GM19239 (cell line): ENCODE measurements around the gene MUC2.

Experiments used
- DNase-seq: peaks from one replicate; pipeline ENCODE4 v3.0.0; 2011; ENCODE audit warnings: low spot score; ENCODE audit not compliant: insufficient read length
- FAIRE-seq: peaks from 2 replicates; lab custom pipeline; 2011; peaks lifted over from hg19 to GRCh38; lab: Jason Lieb, UNC

The MUC2 gene

DNA sequence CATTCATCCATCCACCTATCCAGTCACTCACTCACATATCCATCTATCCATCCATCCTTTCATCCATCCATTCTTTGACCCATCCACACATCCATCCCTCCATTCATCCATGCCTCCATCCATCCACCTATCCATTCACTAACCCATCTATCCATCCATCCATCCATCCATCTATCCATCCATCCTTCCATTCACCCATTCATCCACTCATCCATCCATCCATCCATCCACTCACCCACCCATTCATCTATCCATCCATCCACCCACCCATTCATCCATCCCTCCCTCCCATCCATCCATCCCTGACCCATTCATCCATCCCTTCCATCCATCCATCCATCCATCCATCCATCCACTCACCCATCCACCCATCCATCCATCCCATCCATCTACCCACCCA is 4.9 kb upstream of the MUC2 start:
- no peak for FAIRE-seq
- no peak for DNase-seq

DNA sequence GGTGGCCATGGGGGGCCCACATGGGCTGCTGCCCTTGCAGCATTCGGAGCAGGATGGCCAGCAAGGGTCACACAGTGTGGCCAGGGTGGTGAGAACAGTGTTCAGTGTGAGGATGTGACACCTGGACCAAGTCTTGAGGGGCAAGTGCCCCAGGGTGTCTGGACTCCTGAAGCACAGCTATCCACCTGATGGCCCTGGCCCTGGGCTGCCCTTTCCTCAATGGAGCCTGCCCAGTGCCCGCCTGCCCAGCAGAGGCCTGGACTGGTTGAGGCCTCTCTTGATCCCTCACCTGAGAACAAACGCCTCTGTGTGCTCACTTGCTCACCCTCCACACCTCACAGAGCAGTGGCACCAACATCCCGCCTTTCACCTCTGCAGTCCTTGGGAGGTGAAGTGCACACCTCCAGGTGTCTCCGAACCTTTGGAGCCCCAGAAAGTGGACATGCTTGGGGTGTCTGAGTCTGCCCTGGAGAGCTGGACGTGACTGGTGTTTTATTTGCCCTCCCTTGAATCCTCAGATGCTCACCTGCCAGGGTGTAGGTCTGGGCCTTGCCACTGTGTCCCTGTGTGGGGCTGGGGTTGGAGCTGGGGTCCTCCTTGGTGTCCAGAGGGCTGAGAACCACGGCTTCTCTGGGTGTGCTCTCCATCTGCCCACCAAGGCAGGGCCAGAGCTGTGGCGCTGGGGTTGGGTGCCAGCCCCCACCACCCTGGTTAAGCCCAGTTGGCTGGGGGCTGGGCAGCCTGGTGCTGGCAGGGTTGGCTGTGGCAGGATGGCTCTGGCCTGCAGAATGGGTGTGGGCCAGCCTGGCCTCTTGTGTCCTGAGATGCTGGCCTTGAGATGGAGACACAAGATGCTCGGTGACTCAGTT is 3.8 kb upstream of the MUC2 start:
- FAIRE-seq (no peak), DNase-seq (no peak)

DNA sequence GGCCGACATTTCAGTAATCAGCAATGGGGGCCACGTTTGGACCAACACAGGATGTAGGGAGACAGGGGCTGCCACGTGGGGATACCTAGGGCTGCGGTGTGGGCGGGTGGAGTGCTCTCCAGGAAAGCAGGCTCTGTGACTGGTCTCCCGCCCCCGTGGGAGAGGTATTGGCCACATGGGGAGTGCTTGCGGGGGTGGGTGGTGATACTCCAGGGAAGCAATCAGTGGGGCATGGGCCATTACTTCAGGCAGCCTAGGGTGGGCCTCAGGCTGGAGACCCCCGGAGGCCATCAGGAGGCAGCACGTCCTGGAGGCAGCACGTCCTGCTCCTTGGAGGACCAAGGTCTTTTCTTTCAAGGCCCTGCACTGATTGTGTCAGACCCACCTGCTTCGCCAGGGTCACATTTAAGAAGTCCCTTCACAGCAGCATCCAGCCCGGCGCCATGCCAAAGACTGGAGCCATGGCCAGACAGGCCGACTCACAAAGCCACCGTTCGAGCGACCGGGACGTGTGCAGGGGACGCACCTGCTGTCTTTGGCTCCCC is 3.0 kb upstream of the MUC2 start:
- FAIRE-seq (no peak), DNase-seq (no peak)

GRCh38 chr11:1072116-1072820 is 2.4 kb upstream of the MUC2 start:
- DNase-seq = no peak
- FAIRE-seq = no peak

DNA sequence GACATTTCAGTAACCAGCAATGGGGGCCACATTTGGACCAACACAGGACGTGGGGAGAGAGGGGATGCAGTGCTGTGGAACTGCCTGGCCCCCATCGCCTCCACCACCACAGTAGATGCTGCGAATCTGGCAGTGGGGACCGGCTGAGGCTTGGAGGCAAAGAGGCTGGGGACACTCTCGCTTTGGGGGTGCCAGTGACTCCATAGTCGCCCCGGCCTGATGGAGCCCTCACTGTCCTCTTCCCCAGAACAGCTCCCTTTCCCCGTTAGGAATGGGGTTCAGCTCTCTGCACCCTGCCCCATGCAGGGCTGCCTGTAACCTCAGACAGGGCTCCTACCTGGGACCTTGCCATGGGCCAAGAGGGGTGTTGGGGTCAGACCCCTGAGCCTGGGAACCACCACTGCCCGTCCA is 1.8 kb upstream of the MUC2 start:
- no peak for FAIRE-seq

GRCh38 chr11:1073261-1073724 is 1.4 kb upstream of the MUC2 start:
- no peak for FAIRE-seq
- DNase-seq = no peak

More for the DNA sequence above, 1.8 kb upstream of the MUC2 start:
- no peak for DNase-seq

DNA sequence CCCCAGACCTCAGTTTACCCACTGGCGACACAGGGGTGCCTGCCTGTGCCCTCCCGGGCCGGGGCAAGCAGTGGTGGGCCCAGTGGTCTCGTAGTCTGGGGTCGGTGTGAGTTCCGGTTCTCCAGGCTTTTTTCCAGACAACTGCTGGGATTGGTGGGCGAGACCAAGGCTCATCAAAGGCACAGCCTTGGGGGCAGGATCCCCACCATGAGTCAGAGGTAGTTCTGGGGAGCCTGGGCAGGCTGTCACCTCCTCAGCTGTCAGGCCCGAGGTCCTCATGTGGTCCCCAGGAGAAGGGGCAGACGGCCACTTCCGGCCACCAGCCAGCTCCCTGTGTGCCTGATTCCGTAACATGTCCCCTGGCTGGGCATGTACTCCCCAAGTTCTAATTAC is 827 bp upstream of the MUC2 start:
- FAIRE-seq (no peak), DNase-seq (no peak)

DNA sequence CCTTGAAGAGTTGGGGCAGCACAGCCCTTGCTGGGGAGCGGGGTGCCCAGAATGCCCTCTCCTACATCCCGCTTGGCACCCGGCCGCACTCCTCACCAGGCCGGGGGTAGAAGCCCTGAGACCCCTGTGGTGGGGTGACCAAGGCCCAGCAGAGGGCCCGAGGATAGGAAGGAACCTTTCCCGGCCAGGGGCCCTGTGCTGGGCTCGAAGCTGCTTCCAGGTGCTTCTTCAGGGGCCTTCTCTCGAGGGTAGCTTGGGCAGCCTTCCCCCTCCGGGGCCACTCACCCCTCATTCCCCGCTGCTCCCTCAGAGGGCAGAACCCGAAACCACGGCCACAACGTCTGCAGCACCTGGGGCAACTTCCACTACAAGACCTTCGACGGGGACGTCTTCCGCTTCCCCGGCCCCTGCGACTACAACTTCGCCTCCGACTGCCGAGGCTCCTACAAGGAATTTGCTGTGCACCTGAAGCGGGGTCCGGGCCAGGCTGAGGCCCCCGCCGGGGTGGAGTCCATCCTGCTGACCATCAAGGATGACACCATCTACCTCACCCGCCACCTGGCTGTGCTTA is 752 bp downstream of the MUC2 start:
- FAIRE-seq = no peak
- no peak for DNase-seq

GRCh38 chr11:1076061-1076665 is 1.5 kb downstream of the MUC2 start:
- FAIRE-seq (no peak), DNase-seq (no peak)

DNA sequence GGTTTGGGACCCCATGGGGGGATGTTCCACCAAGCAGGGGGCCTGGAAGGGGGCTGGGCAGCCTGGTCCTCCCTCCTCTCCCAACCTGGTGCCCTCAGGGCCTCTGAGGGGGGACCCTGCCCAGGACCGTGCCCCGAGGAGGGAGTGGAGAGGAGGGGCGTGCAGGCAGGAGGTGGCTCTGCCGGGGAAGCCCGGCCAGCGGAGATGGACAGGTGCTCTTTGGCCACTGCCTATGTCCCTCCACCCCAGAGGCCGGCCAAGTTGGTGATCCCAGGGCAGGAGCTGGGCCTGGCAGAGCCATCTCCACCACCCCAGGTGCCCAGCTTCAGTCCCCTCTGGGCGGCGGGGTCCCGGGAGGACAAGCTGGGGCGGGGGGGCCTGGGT is 2.4 kb downstream of the MUC2 start:
- DNase-seq (no peak), FAIRE-seq (no peak)

DNA sequence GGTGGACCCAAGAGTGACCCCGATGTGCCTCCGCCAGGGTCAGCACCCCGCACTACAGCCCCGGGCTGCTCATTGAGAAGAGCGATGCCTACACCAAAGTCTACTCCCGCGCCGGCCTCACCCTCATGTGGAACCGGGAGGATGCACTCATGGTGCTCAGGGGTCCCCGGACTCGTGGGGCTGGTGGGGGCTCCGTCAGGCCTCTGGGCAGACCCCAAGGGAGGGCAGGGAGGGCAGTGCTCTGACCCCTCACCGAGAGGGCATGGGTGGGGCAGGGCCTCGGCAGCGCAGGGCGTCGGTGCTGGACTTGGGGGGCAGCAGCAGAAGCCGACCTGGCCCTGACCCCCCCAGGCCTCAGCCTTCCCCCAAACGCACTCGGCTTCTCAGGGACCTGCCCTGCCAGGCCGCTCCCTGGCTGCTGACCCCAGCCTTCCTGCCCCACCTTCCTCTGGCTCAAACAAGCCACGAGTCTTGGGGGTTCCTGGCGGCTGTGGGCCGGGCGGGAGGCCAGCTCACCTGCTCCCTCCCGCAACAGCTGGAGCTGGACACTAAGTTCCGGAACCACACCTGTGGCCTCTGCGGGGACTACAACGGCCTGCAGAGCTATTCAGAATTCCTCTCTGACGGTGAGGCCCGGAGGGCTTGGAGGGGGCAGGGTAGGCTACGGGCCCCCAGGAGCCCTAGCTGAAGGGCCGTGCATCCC is 2.9 kb downstream of the MUC2 start:
- FAIRE-seq (no peak), DNase-seq (no peak)

DNA sequence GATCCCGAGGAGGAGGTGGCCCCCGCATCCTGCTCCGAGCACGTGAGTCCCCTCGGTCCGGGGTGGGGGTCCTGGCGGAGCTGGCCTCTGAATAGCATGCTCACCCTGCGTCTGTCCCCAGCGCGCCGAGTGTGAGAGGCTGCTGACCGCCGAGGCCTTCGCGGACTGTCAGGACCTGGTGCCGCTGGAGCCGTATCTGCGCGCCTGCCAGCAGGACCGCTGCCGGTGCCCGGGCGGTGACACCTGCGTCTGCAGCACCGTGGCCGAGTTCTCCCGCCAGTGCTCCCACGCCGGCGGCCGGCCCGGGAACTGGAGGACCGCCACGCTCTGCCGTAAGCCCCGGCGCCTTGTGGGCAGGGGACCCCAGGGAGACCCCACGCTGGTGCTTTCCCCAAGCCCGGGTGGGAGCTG is 3.5 kb downstream of the MUC2 start:
- FAIRE-seq (no peak), DNase-seq (no peak)

DNA sequence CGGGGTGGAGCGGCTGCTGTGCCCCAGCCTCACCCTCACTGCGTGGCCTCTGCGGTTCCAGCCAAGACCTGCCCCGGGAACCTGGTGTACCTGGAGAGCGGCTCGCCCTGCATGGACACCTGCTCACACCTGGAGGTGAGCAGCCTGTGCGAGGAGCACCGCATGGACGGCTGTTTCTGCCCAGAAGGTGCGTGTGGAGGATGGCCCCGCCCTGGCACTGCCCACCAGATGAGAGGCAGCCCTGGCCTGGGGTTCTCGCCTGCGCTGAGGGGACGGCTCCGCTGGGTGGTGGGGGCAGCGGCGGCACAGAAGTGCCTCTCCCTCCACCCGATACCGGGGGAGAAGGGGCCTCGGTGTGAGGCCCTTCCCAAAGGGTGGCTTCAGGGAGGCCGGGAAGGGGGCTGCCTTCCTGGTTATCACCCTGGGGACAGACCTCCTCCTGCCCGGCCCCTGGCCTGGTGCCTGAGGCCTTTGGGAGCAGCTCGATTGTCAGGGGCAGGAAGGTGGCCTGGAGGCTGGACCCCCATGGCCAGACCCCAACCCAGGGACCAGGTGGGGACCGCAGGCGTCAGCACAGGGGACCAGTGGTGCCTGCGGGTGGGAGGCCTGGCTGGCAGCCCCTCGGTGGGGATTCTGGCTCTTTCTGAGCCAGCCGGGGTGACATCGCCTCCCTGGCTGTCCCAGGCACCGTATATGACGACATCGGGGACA is 7.1 kb downstream of the MUC2 start:
- DNase-seq = no peak
- no peak for FAIRE-seq

- no peak for FAIRE-seq
- no peak for DNase-seq
Observed at GRCh38 chr11:1082346-1082727, 7.7 kb downstream of the MUC2 start.

GRCh38 chr11:1082728-1083620 is 8.3 kb downstream of the MUC2 start:
- no peak for DNase-seq
- FAIRE-seq = no peak

GRCh38 chr11:1083621-1084551 is 9.2 kb downstream of the MUC2 start:
- FAIRE-seq (no peak), DNase-seq (no peak)
